Measurements from ENCODE around the gene DNASE1L2. TPM values are rescaled to one million over a fixed set of nuclear protein-coding genes. Genes with fewer than 3 reads are reported as not detected.

Gene DNASE1L2
- total RNA-seq, 1 donor from 2014 or later, result 0.26 TPM

DNA sequence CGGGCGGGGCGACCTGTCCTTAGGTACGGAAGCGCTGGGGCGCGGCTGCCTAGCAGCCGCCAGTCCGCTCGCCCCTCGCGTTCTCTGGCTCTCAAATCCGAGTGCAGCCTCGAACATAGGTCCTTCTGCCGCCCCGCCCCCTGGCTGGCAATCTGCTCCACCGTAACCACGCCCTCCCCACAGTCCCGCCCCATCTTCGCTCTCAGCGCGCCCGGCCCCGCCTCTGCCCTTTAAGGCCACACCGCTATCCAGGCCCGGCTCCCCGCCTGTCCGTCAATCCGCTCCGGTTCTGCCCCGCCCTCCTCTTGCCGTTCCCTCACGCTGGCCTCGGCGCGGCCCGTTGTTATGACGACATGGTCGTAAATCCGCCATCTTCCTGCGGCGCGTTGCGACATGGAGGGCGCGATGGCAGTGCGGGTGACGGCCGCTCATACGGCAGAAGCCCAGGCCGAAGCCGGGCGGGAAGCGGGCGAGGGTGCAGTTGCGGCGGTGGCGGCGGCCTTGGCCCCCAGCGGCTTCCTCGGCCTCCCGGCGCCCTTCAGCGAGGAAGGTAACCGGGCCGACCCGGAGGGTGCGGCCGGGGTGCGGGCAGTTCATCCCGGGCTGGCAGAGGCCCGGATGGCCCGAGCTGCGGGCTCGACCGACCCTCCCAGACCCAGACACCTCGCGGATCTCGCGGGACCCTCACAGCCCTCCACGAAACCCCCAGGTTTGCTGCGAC lies 12.9 kb upstream of the DNASE1L2 start, which contains the start of gene E4F1:
Gene E4F1, plus strand, starts transcription at position 371 of the 721 bp plus-strand sequence. Its CDS starts 23 bp downstream, at position 394.
- DNase-seq (ENCODE audit: low read depth in 2 of 2), result peak; percentile 98 to 100

DNA sequence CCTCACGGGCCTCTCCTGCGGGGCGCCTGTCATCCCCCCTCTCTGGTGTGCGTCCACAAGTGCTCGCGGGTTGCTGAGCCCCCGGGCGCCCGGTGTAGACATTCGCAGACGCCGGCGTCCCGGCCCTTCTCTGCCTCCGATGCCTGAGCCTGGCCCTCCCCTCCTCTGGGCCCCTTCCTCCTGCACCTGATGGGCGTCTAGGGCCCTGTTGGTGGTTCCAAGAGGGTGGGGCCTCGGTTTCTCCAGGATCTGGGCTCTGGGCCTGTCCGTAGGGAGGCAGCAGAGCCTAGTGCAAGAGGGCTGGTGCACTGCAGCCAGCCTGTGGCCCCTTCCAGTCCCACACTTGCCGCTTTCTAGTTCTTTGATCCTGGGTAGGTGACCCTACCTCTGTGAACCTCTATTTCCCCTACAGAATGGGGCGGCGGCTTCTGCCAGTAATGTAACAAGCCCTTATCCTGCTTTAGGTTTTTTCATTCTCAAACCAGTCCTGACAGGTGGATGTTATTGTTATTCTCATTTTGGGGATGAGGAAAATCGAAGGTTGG lies 12.2 kb upstream of the DNASE1L2 start:
- DNase-seq (ENCODE audit: low read depth in 2 of 2), result peak; percentile 41 to 81

GRCh38 chr16:2226245-2226793 lies 9.9 kb upstream of the DNASE1L2 start:
- no peak for DNase-seq (ENCODE audit: low read depth in 2 of 2)

DNA sequence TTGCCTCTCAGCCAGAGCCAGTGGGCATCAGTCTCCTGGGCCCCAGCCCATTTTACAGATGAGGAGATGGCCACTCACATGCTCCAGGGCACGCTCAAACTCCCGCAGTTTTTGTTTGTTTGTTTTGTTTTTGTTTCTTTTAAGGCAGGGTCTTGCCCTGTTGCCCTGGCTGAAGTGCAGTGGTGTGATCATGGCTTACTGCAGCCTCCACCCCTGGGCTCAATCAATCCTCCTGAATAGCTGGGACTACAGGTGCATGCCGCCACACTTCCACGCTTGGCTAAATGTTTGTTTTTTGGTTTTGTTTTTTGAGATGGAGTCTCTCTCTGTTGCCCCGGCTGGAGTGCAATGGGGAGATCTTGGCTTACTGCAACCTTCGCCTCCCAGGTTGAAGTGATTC lies 9.3 kb upstream of the DNASE1L2 start:
- DNase-seq (ENCODE audit: low read depth in 2 of 2), result no peak

DNA sequence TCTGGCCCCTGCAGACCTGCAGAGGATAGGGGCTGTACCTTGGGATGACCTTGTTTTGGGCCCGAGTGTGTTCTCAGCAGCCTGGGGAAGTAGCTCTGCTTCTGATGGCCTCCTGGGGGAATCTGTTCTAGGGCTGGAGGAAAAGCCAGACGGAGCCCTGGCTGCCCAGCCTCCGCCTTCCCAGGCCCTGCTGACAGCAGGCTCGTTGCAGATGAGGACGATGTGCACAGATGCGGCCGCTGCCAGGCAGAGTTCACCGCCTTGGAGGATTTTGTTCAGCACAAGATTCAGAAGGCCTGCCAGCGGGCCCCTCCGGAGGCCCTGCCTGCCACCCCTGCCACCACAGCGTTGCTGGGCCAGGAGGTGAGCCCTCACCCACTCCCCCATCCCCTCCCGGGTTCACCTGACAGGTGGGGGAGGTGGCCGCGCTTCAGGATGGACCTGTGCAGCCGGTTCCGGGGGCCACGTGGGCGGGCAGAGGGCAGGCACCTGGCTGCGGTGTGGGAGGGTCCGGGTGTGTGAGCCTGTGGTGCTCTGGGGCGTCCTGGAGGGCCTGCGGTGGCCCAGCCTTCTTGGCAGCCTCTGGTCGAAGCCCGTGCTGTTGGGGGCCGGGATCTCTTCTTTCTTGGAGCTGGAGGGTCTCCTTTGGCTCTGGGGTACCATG lies 8.0 kb upstream of the DNASE1L2 start:
- DNase-seq (ENCODE audit: low read depth in 2 of 2), result no peak

DNA sequence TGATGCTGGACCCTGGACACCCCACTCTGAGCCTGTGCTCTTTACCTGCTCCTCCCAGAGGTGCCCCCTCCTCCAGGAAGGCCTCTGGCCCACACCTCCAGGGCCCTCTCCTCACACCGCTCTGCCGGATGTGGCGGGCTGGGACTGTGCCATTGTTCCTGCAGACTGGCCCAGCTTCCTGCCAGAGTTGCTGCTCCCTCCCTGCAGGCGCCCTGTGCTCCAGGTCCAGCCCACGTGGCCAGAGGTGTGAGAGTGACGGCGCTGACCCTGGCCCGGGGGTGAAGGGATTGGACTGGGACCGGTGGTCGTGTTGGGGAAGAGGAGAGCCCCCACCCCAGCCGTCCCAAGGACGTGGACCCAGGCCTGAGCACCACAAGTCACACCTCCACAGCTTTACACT lies 7.2 kb upstream of the DNASE1L2 start:
- DNase-seq (ENCODE audit: low read depth in 2 of 2), result no peak

DNA sequence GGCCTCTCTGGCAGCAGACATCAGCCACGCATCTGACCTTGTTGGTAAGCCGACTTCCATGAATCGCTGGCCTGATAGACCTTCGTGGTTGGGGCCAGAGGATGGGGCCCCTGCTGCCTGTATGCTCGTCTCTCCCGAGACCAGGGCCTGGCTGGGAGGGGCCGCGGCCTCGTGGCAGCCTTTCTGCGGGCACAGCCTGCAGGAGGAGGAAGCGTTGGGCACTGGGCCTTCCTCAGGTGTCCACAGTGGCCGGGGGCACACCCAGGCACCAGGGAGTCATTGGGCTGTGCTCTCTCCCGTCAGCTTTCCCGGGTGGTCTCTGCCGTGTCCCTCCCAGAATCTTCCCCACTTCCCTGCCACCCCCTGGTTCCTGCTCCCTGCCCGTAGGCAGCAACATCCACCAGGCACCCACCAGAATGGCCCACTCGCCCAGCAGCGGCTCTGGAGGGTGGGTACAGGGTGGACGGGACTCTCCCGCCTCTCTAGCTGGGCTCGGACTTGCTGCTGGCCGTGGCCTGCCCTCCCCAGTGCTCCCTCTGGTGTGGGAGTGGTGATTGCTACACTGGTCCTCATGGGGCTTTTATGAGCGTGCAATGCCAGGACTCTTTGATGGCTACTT lies 6.5 kb upstream of the DNASE1L2 start:
- DNase-seq (ENCODE audit: low read depth in 2 of 2), result no peak

- DNase-seq (ENCODE audit: low read depth in 2 of 2), result no peak
Measured at GRCh38 chr16:2230376-2230775, 5.9 kb upstream of the DNASE1L2 start.

DNA sequence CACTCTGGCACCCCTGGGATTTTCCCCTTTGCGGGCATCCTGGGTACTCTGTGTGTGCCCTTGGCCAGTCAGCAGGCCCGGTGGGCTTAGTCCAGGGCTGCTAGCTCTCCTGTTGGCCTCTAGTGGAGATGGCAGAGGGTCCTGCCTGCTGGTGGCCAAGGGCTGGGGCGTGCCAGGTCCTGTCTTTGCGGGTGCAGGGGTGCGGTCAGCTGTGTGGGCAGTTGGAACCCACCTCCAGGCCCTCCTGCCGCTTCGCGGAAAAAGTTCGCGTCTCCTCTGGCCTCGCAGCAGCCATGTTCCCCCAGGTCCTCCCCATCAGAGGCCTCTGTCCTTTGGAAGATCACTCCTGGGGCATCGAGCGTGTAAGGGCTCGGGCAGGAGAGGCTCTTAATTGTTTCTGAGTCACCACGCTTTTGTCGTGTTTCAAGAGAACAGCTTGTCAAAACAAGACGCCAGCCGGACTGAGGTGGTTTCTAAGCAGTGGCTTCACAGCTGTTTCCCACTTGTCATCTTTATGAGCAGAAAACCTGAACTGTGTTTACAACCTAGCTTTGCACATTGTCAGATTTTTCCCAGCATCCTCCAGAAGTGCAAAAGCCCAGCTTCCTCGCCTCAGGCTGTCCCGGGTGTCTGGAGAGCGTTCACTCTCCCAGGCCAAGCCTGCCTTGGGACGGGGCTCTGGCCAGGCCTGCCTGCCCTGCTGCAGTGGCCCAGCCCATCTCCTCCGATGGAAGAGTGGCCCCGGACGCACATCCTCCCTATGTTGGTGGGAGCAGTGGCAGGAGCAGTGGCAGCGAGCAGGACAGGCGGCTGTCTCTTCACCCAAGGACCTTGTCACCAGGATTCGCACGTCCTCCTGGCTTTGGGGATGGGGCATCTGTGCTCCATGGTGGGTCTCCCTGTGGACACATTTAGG lies 5.0 kb upstream of the DNASE1L2 start:
- DNase-seq (ENCODE audit: low read depth in 2 of 2), result no peak

GRCh38 chr16:2232094-2232990 lies 3.9 kb upstream of the DNASE1L2 start:
- DNase-seq (ENCODE audit: low read depth in 2 of 2), result no peak

GRCh38 chr16:2233046-2233775 lies 3.0 kb upstream of the DNASE1L2 start:
- no peak for DNase-seq (ENCODE audit: low read depth in 2 of 2)

GRCh38 chr16:2233872-2234812 lies 2.1 kb upstream of the DNASE1L2 start:
- DNase-seq (ENCODE audit: low read depth in 2 of 2), result no peak

- DNase-seq (ENCODE audit: low read depth in 2 of 2), result no peak
Measured at GRCh38 chr16:2234813-2235170, 1.5 kb upstream of the DNASE1L2 start.

DNA sequence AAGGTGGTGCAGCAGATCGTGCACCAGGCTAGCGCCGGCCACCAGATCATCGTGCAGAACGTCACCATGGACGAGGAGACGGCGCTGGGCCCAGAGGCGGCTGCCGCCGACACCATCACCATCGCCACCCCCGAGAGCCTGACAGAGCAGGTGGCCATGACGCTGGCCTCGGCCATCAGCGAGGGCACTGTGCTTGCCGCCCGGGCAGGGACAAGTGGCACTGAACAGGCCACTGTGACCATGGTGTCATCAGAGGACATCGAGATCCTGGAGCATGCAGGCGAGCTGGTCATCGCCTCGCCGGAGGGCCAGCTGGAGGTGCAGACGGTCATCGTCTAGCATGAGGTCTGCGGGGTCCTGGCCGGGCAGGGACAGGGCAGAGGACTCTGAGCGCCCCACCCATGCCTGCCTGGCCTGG lies 1.0 kb upstream of the DNASE1L2 start:
- DNase-seq (ENCODE audit: low read depth in 2 of 2), result no peak

DNA sequence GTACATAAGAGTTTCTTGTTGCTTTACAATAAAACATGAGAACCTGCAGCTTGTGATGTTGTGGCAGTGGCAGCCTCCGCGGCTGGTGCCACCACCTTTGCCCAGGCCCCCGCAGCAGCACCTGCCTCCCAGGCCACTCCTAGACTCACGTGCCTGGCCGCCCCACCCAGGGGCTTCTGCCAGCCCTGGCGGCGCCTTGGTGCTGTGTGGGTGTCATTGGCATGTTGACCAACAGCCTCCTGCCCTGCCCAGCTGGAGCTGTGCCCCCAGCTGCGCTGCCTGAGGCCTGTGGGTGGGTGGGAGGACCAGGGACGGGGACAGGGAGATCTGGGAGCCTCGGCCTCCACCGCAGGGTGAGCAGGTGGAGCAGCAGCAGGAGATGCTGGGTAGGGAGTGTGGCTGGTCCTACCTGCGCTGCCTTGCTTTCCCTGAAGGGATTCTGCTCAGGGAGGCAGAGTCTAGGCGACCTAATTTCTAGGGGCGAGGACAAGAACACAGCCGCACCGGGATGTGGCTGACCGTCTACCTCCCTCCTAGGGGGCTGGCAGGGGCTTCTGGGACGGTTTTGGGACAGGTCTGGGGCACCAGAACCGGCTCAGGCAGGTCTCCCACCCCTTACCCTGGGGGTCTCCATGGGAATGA lies 428 bp upstream of the DNASE1L2 start:
- DNase-seq (ENCODE audit: low read depth in 2 of 2), result no peak

- no peak for DNase-seq (ENCODE audit: low read depth in 2 of 2)
Measured at GRCh38 chr16:2237102-2237482, 848 bp downstream of the DNASE1L2 start.

DNA sequence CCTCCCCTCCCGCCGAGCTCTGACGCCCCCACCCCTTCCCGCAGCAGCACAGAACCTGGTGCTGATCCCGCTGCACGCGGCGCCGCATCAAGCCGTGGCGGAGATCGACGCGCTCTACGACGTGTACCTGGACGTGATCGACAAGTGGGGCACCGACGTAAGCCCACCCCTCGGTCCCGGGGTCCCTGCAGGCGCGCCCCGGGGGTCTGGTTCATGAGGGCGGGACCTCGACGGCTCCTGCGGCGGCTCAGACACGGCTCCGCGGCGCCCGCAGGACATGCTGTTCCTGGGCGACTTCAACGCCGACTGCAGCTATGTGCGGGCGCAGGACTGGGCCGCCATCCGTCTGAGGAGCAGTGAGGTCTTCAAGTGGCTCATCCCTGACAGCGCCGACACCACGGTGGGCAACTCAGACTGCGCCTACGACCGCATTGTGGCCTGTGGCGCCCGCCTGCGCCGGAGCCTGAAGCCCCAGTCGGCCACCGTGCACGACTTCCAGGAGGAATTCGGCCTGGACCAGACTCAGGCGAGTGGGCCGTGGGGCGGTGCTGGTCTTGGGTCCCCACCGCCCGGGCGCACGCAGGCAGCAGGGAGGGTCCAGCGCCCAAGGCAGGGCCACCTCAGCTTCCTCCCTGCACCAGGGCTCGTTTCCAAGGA lies 1.4 kb downstream of the DNASE1L2 start:
- no peak for DNase-seq (ENCODE audit: low read depth in 2 of 2)

All from dermis microvascular lymphatic vessel endothelial cell (primary cell).